SK-N-SH (cell line): ENCODE results near the gene PPP5C. TPM values are rescaled to one million over a fixed set of nuclear protein-coding genes. Genes with fewer than 3 reads are reported as not detected.

Source experiments
- CTCF ChIA-PET: fragments of 300-600, 350-600 bp; formaldehyde crosslinking; extraction: SDS; loops from one replicate; lab custom pipeline; 2021; lab: Yijun Ruan, JAX
- POLR2A ChIA-PET: fragments of 350-600 bp; sonication (Branson Sonifier 250); formaldehyde crosslinking; extraction: SDS; loops from one replicate; lab custom pipeline; 2020; ENCODE audit warnings: antibody characterized with exemption, inconsistent platforms; lab: Yijun Ruan, JAX
- DNase-seq: peaks from one replicate; pipeline ENCODE4 v3.0.0; 2012
- H2AFZ ChIP-seq: fragments of 200-600 bp; sonication (generic); 2 replicates; pipeline ENCODE4 v1.8.1; 2016; ENCODE audit warnings: antibody characterized with exemption, mild to moderate bottlenecking, low read depth
- H3F3A ChIP-seq: fragments of 200-600 bp; sonication (generic); replicated peaks from 2 replicates; pipeline ENCODE3; 2016; ENCODE audit warnings: antibody characterized with exemption, mild to moderate bottlenecking; ENCODE audit not compliant: insufficient read depth
- H3K27ac ChIP-seq, 2 experiments: fragments of 200-500 bp in 1 of 2; fragments of 200-600 bp in 1 of 2; sonication (Bioruptor generic) in 1 of 2; sonication (generic), shearing (Covaris generic) in 1 of 2; 2 replicates each; pipeline versions ENCODE4 v1.5.1 to v1.6.1; 2014 to 2016; ENCODE audit warnings: low read depth in 2 of 2, inconsistent platforms in 1 of 2, low read length in 1 of 2, mild to moderate bottlenecking in 1 of 2, mixed read lengths in 1 of 2
- H3K27me3 ChIP-seq: fragments of 200-600 bp; sonication (generic), shearing (Covaris generic); 2 replicates; pipeline ENCODE4 v1.6.1; 2016; ENCODE audit warnings: mixed run types; ENCODE audit not compliant: insufficient read depth
- H3K36me3 ChIP-seq, 2 experiments: fragments of 200-500 bp in 1 of 2; fragments of 200-600 bp in 1 of 2; sonication (Bioruptor generic) in 1 of 2; sonication (generic) in 1 of 2; replicated peaks in 1 of 2; 2 replicates each; pipeline versions ENCODE3 to v1.5.1; 2014 to 2016; ENCODE audit warnings: low read length in 1 of 2, mild to moderate bottlenecking in 1 of 2; ENCODE audit not compliant: insufficient read depth in 2 of 2, control insufficient read depth in 1 of 2
- H3K4me1 ChIP-seq, 2 experiments: fragments of 200-500 bp in 1 of 2; fragments of 200-600 bp in 1 of 2; sonication (Bioruptor generic) in 1 of 2; sonication (generic), shearing (Covaris generic) in 1 of 2; 2 replicates each; pipeline versions ENCODE4 v1.5.1 to v1.6.1; 2014 to 2016; ENCODE audit warnings: low read depth in 1 of 2, low read length in 1 of 2, mixed run types in 1 of 2; ENCODE audit not compliant: insufficient read depth in 2 of 2, control insufficient read depth in 1 of 2
- H3K4me2 ChIP-seq: fragments of 200-600 bp; sonication (generic), shearing (Covaris generic); 2 replicates; pipeline ENCODE4 v1.6.1; 2017; ENCODE audit warnings: mixed run types
- H3K4me3 ChIP-seq, 2 experiments: fragments of 200-500 bp in 1 of 2; fragments of 200-600 bp in 1 of 2; sonication (Bioruptor generic) in 1 of 2; sonication (generic), shearing (Covaris generic) in 1 of 2; 2 replicates each; pipeline versions ENCODE4 v1.5.1 to v1.8.1; 2014 to 2016; ENCODE audit warnings: low read depth in 2 of 2, inconsistent platforms in 1 of 2, low read length in 1 of 2, mild to moderate bottlenecking in 1 of 2, mixed read lengths in 1 of 2, moderate library complexity in 1 of 2
- H3K79me2 ChIP-seq: fragments of 200-600 bp; sonication (generic); 2 replicates; pipeline ENCODE4 v1.8.1; 2017; ENCODE audit warnings: mild to moderate bottlenecking; ENCODE audit not compliant: insufficient read depth
- H3K9ac ChIP-seq: fragments of 200-600 bp; sonication (generic); 2 replicates; pipeline ENCODE4 v1.6.1; 2017; ENCODE audit warnings: mixed run types
- H3K9me2 ChIP-seq: fragments of 200-600 bp; sonication (generic); 2 replicates; pipeline ENCODE4 v1.6.1; 2017; ENCODE audit warnings: mixed run types
- H3K9me3 ChIP-seq: fragments of 200-600 bp; sonication (generic); 2 replicates; pipeline ENCODE4 v1.6.1; 2017; ENCODE audit warnings: mixed run types, mild to moderate bottlenecking, moderate library complexity
- H4K20me1 ChIP-seq: fragments of 200-600 bp; sonication (generic); 2 replicates; pipeline ENCODE4 v1.6.1; 2017; ENCODE audit warnings: mild to moderate bottlenecking, mixed run types; ENCODE audit not compliant: insufficient read depth
- CHD2 ChIP-seq: fragments of 150-350 bp; IDR thresholded peaks from 2 replicates; pipeline ENCODE4 v1.6.1; 2018; ENCODE audit warnings: low read length; ENCODE audit not compliant: partially characterized antibody
- EZH2phosphoT487 ChIP-seq: fragments of 200-600 bp; sonication (generic); IDR thresholded peaks from 2 replicates; pipeline ENCODE4 v1.6.1; 2017; ENCODE audit warnings: low read depth, mixed run types, mild to moderate bottlenecking, antibody characterized with exemption, moderate library complexity, borderline replicate concordance
- GABPA ChIP-seq: IDR thresholded peaks from 2 replicates; pipeline ENCODE4 v1.4.0; 2012; ENCODE audit warnings: low read depth, mild to moderate bottlenecking
- NFIC ChIP-seq: IDR thresholded peaks from 2 replicates; pipeline ENCODE4 v1.4.0; 2012; ENCODE audit warnings: borderline replicate concordance
- NRF1 ChIP-seq: IDR thresholded peaks from 2 replicates; pipeline ENCODE4 v1.6.1; 2012; ENCODE audit warnings: low read depth, mild to moderate bottlenecking, low read length
- PBX3 ChIP-seq: IDR thresholded peaks from 2 replicates; pipeline ENCODE4; 2012
- RCOR1 ChIP-seq: fragments of 150-350 bp; IDR thresholded peaks from 2 replicates; pipeline ENCODE4 v1.6.1; 2017; ENCODE audit warnings: antibody characterized with exemption, low read length
- RFX5 ChIP-seq: IDR thresholded peaks from 2 replicates; pipeline ENCODE4 v1.6.1; 2012; ENCODE audit warnings: mild to moderate bottlenecking, improper control_type of control experiment, low read length
- RXRA ChIP-seq: IDR thresholded peaks from 2 replicates; pipeline ENCODE4 v1.4.0; 2012; ENCODE audit warnings: low read depth, mild to moderate bottlenecking, borderline replicate concordance
- SMC3 ChIP-seq: IDR thresholded peaks from 2 replicates; pipeline ENCODE4 v1.6.1; 2012; ENCODE audit warnings: low read depth, low read length, improper control_type of control experiment
- USF2 ChIP-seq: fragments of 150-350 bp; IDR thresholded peaks from 2 replicates; pipeline ENCODE4 v1.6.1; 2017; ENCODE audit warnings: antibody characterized with exemption, low read length, low read depth, borderline replicate concordance
- YY1 ChIP-seq: IDR thresholded peaks from 2 replicates; pipeline ENCODE4 v1.4.0; 2012; ENCODE audit warnings: low read depth, mild to moderate bottlenecking
- WGBS: methylation state at CpG from one replicate; pipeline ENCODE4 v1.1.6; 2017; ENCODE audit warnings: low lambda C conversion rate; 5-methylcytosine and 5-hydroxymethylcytosine counted together
- polyA plus RNA-seq, 3 experiments: library from polyadenylated mRNA; depleted of rRNA; stranded (reverse); fragments of >200 nt; gene quantifications; 2 replicates each; pipeline ENCODE4 v1.2.3, GENCODE V29; 2012

PPP5C gene
- polyA plus RNA-seq, 1 of the 3 experiments (the other 2 are of a cell fraction), result 162 TPM

GRCh38 chr19:46411925-46412649 lies 65.2 kb downstream of the PPP5C start:
- no peak for DNase-seq
- no peak overlapping the region for H3K27ac ChIP-seq
- no peak overlapping the region for H3K4me3 ChIP-seq
- H3K36me3 ChIP-seq, result no peaks in the 10 kb centered on the region
- H3K27me3 ChIP-seq, result no peaks in the 10 kb centered on the region
- H3K9ac ChIP-seq, result no peak overlapping the region
- 92% methylated on average over 45 of the region's 54 CpGs for WGBS
- TF ChIP-seq NRF1 (no peak), PBX3 (no peak)
- TF ChIP-seq, all 33 proteins: peak for 0
- Histone ChIP-seq H3K9me2 (no peaks in the 10 kb centered on the region), H3K79me2 (no peaks in the 10 kb centered on the region), H3K9me3 (no peaks in the 10 kb centered on the region), H3K4me1 (peaks cover 4 to 8% of the 10 kb centered on the region in 2 experiments; a peak in 3 of 4 replicates), H3K4me2 (no peak overlapping the region), H2AFZ (no peak overlapping the region), H4K20me1 (no peaks in the 10 kb centered on the region), H3F3A (no peaks in the 10 kb centered on the region)
- CTCF ChIA-PET, result interaction anchor here (3.3 to 5.7 kb wide), 2 partner anchors 11 to 17 kb away, joined by 9 to 31 read pairs; no protein-coding TSS in a partner anchor
- POLR2A ChIA-PET, result no interaction called here

- Histone ChIP-seq H3K9me3 (no peaks in the 10 kb centered on the region), H4K20me1 (no peaks in the 10 kb centered on the region), H3K4me1 (peaks cover 4 to 8% of the 10 kb centered on the region in 2 experiments; a peak in 3 of 4 replicates), H2AFZ (no peak overlapping the region), H3K4me2 (no peak overlapping the region), H3K79me2 (no peaks in the 10 kb centered on the region), H3K36me3 (no peaks in the 10 kb centered on the region), H3K9ac (no peak overlapping the region), H3F3A (no peaks in the 10 kb centered on the region), H3K4me3 (no peak overlapping the region), H3K27ac (no peak overlapping the region), H3K27me3 (no peaks in the 10 kb centered on the region), H3K9me2 (no peaks in the 10 kb centered on the region)
- DNase-seq, result no peak
- WGBS, result 92% methylated on average over 28 of the region's 29 CpGs
- ChIA-PET CTCF (interaction anchor here (3.3 to 5.7 kb wide), 2 partner anchors 12 to 17 kb away, joined by 9 to 31 read pairs; no protein-coding TSS in a partner anchor), POLR2A (no interaction called here)
- TF ChIP-seq RXRA (no peak), GABPA (no peak), YY1 (no peak), NFIC (no peak), USF2 (no peak), RCOR1 (no peak), CHD2 (no peak), EZH2phosphoT487 (no peak), SMC3 (no peak), RFX5 (no peak)
These were observed 65.9 kb downstream of the PPP5C start for GRCh38 chr19:46412650-46413261.
